Stimulated activated CD4-positive, alpha-beta T cell treated with anti-CD3 and anti-CD28 coated beads, Interleukin-12 subunit alpha, Interleukin-12 subunit beta, amount 100 ng/mL, for 24 hours (primary cell): ENCODE data around the gene APOBEC3H.

ENCODE experiments used
- DNase-seq, 2 experiments: peaks; one replicate each; pipeline ENCODE4 v3.0.0-alpha.2; 2020; ENCODE audit warnings: low read depth in 2 of 2

APOBEC3H gene

DNA sequence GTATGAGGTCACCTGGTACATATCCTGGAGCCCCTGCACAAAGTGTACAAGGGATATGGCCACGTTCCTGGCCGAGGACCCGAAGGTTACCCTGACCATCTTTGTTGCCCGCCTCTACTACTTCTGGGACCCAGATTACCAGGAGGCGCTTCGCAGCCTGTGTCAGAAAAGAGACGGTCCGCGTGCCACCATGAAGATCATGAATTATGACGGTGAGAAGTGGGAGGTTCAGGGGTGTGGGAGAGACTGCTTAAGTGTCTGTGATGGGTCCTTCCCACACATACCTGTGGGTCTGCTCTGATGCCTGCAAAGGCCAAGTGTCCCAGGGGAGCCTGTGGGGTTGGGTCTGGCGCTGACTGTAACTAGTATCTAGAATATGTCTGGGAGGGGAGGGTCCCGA, 16.0 kb upstream of the APOBEC3H start:
- DNase-seq = no peak

DNA sequence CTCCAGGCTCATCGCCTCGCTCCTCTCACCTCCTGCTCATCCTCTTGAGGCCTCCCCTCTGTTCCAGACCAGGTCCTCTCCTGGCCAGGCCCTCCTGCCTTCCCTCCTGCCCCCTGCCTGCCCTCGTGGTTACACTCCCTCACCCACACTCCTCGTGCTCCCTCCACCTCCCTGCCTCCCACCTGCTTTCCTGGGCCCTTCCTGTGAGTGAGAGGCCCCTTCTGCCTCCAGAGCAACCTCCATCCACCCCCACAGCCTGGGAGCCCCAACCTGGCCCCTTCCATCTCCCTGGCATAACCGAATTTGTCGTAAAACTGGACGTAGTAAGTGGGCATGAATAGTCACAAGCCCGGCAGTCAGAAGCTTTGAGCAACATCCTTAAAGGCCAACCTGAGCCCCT, 15.4 kb upstream of the APOBEC3H start:
- no peak for DNase-seq

DNA sequence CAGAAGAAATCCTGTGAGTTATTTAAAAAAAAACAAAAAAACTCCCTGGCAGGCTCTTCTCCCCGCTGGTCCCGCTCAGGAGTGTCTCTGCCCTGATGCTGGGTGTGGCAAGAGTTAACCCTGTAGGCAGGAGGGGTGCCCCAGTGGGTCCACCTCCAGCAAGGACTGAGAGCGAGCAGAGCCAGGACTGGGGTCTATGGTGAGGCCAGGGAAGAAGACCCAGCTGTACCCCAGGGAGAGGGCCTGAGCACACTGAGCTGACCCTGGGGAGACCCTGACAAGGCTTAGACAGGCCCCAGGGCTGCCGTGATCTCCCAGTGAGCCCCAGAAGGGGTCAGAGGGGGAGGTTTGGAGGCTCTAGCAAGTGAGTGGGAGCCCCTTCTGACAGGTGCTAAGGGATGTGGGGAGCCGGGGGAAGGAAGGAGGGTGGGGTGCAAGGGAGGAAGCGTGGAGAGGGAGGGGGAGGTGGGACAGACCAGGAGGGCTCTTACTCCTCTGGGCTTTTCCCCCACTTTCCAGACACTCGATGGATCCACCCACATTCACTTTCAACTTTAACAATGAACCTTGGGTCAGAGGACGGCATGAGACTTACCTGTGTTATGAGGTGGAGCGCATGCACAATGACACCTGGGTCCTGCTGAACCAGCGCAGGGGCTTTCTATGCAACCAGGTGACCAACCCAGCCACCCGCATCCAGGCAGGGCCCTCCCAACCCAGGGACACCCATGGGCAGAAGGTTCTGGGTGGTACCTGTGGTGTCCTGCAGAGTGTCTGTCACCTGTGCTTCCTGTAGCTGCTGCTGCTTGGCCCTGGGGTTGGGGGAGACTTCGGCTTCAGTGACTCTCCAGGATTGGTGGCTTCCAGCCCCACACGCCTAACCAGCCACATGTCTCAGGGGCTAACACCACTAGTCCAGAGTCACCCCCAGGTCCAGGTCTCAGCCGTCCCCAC, 13.6 kb upstream of the APOBEC3H start:
- DNase-seq = no peak

DNA sequence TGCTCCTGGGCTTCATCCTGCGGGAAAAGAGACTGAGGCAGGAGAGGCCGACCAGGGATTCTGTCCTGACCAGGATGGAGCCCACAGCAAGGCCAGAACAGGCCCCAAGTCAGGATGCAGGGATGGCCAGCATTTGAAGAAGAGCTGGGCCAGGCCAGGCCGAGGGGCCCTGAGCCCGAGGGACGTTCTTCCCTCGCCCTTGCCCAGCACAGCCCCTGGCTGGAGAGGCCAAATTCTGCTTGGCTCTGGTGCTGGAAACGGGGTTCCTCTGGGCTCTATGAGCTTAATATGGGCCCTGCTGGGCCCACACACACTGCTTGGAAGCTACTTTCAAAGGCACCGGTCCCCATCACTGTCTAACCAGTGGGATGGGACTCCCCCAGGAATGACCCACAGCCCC, 12.4 kb upstream of the APOBEC3H start:
- DNase-seq = no peak

DNA sequence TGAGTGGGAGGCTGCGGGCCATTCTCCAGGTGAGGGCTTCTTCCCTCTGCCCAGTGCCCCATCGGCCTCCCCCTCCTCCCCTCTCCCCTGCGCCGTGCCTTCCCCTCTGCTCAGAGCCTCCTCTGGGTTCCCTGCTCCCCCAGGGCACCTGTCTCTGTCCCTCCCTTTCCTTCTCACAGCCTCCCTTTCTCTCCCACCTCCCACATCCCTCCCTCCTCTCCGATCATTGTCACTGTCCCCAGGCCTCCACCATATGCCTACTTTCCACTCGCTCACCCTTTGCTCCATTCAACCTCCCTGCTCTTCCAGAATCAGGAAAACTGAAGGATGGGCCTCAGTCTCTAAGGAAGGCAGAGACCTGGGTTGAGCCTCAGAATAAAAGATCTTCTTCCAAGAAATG, 9.9 kb upstream of the APOBEC3H start:
- DNase-seq = no peak

DNA sequence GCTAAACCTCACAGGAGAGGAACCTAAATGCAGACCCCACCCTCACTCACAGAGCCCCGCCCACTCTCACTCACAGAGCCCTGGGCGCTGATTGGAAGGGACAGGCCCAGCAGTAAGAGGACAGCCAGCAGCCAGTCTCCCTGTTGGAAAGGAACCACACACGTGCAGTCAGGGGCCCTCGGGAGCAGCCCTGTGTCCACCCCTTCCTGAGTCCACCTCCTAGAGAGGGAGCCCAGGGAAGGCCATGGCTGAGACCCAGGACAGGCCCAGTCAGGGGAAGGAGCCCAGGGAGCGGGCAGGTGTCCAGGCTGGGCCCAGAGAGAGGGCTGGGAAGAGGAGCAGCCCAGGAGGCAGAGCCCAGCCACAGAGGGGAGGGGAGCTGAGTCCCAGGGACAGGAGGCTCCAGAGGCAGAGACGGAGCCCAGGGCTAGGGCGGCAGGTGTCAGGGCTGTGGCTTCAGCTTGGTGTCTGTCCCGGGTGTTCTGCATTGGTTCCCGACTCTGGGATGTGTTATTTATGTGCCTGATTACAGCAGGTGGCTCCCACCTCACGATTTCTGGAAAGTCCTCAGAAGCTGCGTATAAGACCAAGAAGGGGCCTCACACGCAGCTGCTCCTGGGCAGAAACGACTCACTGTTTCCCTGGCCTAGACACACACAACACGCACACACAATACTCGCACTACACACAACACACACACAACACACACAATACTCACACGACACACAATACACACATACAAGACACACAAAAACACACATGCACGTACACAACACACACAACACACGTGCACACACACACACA, 9.0 kb upstream of the APOBEC3H start:
- no peak for DNase-seq

DNA sequence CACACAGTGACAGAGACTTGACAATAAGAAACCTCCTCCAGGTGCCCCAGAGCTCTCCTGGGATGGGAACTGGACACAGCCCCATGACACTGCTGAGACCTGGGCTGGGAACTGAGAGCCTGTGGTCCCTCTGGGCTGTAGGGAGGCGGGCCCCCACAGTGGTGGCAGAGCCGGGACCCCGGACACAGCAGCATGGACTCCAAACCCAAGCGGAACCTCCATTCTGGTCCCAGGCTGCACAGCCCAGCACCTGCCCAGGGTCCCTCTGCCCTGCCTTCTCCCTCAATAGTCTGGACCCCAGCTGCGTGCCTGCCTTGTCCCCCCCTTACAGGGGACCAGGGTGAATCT, 8.4 kb upstream of the APOBEC3H start:
- no peak for DNase-seq

DNA sequence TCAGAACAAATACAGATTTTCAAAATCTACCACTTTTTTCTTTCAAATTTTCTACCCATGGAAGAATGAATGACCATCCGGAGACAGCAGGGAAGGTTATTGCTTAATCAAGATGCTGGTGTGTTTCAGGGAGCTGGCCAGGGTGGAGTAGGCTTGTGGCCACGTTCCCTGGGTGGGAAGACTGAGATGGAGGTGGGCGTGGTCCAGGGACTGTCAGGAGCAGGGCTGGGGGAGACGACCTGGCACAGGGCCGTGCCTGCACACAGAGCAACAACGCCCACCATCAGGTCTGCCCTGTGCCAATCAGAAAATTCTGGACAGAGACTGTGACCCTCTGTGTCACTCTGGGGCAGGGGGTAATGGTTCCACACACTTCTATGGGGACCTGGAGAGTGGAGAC, 7.1 kb upstream of the APOBEC3H start:
- DNase-seq = no peak

DNA sequence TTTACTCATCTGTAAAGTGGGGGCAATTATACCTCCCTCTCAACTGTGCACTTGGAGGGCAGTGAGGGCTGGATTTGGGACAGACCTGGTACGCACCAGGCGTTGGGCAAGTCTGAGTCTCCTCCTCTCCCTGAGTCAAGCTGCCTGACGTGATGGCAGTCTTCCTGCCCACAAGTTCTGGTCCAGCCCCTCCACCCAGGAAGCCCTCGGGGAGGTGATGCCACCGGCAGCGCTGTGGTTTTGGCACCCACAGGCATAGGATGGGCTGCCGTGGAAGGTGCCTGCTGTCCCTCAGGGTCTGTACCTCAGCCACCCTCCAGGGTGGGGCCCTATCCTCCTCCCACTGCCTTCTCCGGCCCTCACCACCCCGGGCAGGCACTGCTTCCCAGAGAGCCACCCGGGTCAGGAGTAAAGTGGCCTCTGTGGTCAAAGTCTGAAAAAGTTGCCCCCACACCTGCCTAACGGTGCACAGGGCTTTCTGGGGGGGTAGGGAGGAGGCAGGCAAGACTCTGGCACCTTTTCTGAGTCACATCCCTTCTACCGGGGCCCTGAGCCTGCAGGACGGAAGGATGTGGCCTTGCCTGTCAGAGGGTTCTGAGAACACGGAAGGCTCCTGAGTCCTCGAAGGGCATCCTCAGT, 6.5 kb upstream of the APOBEC3H start:
- peak; percentile 27 to 61 for DNase-seq

DNA sequence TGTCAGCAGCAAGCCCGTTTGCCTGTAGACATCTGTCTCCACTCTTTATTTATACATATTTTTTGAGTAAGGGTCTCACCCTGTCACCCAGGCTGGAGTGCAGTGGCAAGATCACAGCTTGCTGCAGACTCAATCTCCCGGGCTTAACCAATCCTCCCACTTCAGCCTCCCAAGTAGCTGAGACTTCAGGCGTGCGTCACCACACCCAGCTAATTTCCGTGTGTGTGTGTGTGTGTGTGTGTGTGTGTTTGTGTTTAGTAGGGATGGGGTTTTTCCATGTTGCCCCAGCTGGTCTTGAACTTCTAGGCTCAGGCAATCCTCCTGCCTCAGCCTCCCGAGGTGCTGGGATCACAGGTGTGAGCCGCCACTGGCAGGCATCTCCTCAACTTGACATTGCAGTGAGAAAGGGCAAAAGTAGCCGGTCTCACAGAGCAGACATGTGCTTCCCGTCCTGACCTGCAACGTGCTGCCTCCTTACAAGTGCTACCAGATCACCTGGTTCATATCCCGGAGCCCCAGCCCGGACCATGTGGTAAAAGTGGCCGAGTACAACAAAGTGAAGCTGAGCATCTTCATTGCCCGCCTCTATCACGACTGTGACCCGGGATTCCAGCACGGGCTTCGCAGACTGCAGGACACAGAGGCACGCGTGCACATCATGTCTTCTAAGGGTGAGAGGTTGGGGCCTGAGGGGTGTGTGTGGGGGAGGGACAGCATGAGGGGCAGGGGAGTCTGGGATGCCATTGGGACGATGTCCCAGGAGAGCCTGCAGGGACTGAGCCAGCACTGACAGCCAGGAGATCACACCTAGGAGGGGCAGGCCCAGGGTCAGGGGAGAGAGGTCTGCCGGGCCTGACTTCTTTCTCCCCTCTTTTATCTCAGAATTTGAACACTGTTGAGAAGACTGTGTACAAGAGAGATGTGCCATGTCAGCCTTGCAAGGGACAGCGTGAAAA, 5.6 kb upstream of the APOBEC3H start:
- DNase-seq = no peak

DNA sequence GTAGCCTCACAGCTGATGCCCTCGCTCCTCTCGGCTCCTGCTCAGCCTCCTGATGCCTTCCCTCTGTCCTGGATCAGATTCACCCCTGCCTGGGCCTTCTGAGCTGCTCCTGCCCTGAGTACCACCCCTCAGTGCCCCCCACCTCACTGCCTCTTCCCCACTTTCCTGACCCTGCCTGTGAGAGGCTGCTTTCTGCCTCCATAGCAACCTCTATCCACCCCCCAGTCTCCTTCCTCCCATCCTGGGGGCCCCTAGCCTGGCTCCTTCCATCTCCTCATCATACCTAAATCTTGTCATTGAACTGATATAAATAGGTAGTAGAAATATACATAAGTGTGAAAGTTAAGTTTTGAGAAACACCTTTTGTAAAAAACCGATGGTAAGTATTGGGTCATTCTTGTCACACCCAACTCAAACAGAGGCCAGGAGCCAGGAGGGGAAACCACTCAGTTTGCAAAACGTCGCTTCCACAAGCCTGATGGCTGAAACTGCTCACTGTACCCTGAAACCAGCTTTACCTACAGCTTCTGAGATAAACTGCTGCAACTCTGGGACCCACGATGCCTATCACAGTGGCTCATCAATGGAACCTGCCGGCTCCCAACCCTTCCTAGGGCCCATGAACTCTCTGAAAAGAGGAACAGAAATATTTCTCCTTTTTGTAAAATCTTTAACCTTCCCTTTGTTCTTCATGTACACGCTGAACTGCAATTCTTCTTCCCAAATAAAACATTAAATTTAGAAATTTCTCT, 4.8 kb upstream of the APOBEC3H start:
- no peak for DNase-seq

DNA sequence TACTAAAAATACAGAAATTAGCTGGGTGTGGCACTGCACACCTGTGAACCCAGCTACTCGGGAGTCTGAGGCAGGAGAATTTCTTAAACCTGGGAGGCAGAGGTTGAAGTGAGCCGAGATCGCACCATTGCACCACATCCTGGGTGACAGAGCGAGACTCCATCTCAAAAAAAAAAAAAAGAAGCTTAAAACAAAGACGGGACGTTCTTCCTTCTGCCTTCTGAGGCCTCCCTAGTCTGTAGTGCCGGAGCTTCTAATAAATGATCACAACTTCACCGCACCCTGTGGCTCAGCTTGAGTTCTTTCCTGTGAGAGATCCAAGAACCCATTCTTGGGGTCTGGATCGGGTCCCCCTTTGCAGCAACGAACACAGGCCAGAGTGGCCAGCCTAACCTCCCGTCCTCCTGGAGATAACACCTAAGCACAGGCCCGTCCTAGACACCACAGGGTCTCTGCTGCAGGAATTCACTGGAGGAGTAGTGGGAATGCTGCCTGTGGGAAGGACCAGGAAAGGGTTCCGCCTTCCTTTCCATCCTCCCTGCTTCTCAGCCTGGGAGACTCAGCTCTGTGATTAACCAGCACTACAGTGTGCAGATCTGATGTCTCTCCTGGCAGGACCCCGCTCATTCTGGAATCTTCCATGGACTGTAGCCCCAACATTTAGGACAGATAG, 2.2 kb upstream of the APOBEC3H start:
- no peak for DNase-seq

DNA sequence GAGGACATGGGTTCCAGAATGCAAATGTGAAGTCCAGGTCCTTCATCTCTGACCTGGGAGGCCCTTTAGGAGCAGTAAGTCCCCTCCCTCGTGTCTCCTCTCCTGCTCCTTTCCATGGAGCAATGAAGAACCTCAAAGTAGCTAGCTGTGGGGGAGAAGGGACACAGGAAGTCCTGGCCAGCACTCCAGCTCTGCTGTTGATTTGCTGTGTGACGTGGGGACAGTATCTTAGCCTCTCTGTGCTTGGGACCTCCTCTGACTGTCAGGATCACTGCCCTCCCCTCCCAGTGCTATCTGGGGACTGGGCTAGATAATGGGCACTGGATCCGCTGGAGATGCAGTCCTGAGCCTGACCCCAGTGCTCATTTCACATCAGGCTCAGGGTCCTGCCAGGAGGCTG, 1.1 kb upstream of the APOBEC3H start:
- DNase-seq = no peak

DNA sequence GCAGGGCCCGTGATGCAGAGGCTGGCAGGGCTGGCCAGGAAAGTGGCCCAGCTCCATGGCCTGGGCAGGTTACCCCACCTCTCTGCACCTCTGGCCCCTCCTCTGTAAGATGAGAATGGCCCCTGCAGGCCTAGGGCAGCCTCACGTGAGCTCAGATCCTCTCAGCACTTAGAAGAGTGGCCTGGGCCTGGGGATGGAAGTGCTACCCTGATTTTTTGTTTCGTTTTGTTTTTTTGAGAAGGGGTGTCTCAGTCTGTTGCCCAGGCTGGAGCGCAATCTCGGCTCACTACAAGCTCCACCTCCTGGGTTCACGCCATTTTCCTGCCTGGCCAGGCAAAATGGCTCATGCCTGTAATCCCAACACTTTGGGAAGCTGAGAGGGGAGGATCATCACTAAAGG, 982 bp downstream of the APOBEC3H start:
- DNase-seq = no peak

DNA sequence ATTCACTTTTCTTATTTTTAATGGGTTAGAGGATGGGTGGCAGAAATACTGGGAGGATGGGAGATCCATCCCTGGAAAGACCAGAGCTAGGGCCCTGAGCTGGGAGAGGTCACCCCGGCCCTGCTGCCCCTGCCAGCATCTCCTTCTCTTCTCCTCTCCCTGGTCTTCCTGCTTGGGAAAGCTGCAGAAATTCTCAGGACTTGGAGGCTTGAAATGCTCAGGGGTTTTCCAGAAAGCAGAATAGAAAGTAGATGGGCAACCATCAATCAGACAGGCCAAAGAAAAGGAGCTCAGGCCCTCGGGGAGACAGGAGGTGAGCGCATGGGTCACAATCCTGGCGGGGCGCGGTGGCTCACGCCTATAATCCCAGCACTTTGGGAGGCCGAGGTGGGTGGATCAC, 1.5 kb downstream of the APOBEC3H start:
- no peak for DNase-seq

DNA sequence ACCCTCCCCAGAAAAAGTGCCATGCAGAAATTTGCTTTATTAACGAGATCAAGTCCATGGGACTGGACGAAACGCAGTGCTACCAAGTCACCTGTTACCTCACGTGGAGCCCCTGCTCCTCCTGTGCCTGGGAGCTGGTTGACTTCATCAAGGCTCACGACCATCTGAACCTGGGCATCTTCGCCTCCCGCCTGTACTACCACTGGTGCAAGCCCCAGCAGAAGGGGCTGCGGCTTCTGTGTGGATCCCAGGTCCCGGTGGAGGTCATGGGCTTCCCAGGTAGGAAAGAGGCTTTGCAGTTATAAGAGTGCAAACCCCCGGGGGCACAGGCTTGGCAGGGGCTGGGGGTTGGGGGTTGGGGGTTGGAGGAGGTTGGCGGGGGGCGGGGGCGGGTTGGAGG, 4.2 kb downstream of the APOBEC3H start:
- no peak for DNase-seq

DNA sequence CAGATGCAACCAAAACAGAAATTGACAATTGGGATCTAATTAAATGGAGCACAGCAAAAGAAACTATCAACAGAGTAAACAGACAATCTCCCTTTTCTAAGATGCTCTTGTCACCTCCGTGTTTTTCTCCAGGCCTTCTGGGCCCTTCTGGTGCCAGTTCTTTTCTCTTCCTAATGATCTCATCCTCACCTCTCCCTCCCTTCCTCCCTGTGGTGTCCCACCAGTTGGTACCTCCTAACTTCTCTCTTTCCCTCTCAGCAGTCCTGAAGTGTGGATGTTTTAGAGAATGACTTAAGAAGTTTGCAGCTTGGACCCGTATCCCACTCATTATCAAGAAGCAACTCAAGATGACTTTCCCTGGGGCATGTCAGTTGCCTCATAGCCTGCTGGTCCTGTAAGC, 6.4 kb downstream of the APOBEC3H start:
- DNase-seq = no peak

DNA sequence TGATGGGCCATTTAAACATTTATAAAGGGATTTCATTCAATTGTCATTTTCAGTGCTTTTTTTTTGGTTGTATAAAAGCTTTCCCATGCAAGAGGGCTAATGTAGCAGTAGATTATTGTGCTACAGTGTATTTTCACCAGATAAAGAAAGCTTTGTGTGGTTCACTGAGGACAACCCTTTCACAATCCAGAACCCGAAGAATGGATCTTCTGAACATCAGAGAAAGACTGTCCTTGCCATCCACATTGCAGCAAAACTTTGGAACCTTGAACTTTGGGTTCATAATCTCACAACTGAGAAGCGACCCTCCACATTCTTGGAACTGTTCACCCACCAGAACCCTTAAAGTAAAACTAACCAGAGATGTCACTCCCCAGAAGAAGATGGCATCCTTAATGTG, 9.3 kb downstream of the APOBEC3H start:
- no peak for DNase-seq

DNA sequence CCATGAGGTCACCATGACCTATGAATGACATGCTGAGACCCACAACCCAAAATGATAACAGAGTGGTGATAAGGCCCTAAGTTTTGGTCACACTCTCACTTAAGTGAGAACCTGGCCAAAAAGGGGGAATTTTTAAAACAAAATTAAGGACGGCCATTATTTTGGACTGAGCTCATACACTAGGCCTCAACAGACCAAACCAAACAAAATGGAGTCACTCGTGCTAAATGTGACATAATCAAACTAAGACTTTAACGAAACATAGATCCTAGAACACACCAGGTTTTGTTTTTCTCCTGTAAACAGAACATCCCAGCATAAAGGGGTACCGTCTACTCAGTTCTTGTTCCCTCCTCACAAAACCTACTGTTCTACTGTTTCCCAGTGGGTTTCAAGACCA, 11.4 kb downstream of the APOBEC3H start:
- DNase-seq = no peak

DNA sequence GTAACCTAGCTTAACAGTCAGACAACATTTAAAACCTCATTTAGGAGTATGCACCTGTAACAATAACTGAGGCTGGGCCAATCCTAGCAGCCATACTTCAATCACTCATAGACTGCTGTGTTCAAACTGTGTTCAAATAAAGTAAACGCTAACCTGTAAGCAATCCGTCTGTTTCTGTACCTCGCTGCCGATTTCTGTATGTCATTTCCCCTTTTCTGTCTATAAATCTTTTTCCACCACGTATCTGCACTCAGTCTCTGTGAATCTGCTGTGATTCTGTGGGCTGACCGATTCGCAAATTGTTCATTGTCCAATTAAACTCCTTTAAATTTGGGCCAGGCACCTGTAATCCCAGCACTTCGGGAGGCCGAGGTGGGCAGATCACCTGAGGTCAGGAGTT, 12.3 kb downstream of the APOBEC3H start:
- no peak for DNase-seq
